Measurements from ENCODE around the gene RNF144A.
"Not testable (repeated sequence)": the region's sequence is repeated elsewhere in the genome, so short reads cannot be mapped to it uniquely, and the experiment has no call there.

Gene RNF144A

DNA sequence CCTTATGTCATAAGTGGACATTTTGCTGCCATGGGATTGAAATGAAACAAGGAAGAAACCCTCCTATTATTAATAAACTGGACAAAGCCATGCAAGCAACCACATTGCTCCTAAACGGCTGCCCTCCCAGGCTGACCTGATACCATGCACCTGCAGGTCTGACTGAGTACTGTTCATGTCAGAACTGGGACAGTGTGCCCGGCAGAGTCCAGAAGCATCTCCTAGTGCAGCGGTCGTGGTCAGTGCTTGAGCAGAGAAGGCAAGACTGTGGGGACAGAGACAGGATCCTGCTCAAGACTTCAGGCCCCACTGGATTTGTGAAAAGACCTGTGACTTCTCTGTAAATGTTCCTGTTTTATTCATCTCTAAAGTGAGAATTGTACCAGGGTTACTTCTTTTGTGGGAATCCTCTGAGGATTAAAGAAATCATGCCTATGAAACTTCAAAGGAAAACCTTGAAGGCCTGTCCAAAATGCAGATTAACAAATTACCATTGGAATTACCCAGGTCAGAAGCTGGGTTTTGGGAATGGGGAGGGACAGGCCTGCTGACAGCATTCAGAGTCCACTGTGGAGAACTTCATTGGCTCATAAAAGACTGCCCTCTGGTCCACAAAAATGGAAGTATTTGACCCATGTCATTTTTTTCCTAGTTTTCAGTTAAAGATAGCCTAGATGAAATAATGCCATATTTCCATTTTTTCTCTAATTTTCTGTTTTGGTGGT is 13.9 kb downstream of the RNF144A start:
- no peak for FAIRE-seq

GRCh38 chr2:6931753-6932152 is 14.5 kb downstream of the RNF144A start:
- no peak for FAIRE-seq

DNA sequence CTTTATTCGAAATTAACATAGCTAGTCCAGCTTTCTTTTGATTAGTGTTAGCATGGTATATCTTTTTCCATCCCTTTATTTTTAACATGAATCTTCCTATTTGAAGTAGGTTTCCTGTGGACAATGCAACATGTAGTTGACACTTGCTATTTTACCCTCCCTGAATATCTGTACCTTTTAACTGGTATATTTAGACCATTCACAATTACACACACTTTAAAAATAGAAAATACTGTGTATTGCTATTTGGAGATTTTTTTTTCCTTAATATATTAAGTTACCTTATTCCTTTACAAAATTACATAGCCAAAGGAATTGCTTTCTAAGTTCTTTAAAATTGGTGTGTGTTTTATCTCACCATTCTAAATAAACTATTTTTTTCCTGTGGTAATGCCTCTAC is 15.0 kb downstream of the RNF144A start:
- no peak for FAIRE-seq

DNA sequence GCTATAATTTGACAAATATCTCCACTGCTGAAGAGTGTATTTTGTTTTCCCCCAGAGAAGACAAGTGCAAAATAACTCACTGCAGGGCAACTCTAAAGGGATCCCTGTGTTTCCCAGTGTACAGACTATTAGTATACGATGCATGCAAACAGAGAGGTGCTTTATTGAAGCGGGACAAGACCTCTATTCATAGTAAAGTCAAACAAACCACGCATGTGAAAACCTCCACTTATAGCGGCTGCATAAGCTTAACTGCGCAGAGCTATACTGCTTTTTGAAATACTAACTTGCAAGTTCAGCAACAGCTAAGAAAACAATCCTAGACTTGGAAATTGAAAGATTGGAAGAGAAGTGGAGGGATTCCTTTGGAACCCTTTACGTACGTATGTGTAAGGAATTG is 15.6 kb downstream of the RNF144A start:
- no peak for FAIRE-seq

GRCh38 chr2:6933911-6934310 is 16.7 kb downstream of the RNF144A start:
- no peak for FAIRE-seq

DNA sequence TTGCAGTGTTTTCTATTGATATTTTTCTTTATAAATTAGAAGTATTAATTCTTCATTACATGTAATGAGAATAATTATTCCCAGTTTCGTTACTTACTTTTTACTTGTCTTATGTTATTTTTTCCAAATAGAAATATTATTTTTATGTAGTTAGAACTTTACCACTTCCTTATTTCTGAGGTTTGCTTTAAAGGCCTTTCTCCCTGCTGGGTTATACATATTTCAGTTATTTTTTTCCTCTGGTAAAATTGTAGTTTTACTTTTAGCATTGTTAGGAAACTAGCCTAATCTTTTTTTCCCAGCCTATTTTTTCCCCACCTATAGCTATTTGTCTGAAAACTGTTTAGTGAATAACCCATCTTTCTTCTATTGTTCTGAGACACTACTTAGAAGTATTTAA is 17.1 kb downstream of the RNF144A start:
- no peak for FAIRE-seq

GRCh38 chr2:6934758-6935651 is 17.8 kb downstream of the RNF144A start:
- FAIRE-seq: no peak

- not testable (repeated sequence) for FAIRE-seq
These were observed 18.4 kb downstream of the RNF144A start for GRCh38 chr2:6935652-6936020.

DNA sequence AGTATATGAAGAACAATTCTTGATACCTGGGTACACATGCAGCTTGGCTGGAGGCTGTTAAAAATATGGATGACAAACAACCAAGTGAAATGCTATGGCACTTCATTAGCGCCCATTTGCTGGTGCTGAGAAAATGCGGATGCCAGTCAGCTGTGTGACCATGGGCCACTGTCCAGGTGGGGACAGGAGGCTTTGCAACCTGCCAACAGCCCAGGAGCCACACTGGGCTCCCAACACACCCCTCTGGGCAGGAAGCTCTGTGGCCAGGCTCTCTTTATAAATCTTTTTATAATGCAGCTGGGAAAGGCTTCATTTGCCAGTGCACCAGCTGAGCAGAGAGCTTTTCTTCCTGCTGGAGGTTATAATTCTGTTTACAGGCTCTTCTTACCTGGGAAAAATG is 19.9 kb downstream of the RNF144A start:
- no peak for FAIRE-seq

- FAIRE-seq: no peak
These were observed 20.4 kb downstream of the RNF144A start for GRCh38 chr2:6937582-6937981.

DNA sequence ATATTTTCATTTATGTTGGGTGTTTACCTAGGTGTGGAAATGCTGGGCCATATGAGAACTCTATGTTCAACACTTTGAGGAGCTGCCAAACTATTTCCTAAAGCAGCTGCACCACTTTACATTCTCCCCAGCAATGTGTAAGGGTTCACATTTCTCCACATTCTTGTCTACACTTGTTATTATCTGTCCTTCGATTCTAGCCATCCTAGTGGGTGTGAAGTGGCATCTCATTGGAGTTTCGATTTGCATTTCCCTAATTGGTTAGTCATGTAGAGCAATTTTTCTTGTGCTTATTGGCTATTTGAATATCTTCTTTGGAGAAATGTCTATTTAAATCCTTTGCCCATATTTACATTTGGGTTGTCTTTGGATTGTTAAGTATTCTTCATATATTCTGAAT is 21.9 kb downstream of the RNF144A start:
- FAIRE-seq: no peak

DNA sequence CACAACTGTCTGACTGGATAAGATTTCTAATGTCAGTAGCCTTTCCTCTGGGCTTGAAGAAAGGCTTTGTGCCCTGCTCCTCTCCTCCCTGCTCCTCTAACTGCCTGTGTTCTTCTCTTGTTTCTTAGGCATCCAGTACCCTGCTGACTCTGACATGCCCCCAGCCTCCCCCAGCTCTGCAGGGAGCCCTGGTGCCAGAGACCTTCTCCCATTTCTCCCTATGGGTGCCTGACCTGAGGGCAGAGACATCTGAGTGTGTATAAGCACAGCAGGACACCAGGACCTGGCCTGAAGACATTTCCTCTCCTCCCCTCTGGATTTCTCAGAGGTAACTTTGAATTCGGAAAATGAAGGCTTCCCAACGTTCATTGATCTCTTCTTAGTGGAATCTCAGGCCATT is 23.6 kb downstream of the RNF144A start:
- no peak for FAIRE-seq

DNA sequence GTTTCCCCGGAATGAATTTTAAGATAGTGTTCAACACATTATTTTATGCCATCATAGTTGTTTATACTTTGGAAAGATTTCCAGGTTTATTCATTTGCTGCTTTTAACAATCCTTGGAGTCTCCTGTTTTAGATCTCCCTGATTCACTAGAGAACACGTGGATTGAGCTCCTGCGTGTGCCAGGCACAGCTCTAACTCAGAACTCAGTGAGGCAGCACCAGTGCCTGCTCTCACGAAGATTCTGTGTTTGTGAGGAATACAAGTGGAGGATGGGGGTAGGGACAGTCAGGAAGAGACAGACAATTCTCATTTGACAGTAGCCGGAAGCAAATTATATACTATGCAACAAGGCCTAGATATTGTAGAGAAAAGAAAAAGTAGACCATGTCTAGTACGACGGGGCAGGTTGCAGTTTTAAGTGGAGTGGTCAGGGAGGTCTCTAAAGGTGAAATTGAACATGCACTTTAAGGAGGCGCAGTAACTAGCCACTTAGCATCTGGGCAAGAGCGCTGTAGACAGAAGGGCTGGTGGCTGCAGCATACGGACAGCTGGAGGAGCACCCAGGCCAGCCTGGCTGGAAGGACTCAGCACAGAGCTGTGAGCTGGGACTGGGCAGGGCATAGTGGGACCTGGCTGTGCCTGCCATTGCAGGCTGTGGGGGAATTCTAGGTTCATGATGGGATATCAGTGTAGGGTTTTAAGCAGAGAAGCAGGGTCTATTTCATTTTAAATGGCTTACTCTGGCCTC is 24.3 kb downstream of the RNF144A start:
- no peak for FAIRE-seq

GRCh38 chr2:6942848-6943247 is 25.6 kb downstream of the RNF144A start:
- FAIRE-seq: no peak

DNA sequence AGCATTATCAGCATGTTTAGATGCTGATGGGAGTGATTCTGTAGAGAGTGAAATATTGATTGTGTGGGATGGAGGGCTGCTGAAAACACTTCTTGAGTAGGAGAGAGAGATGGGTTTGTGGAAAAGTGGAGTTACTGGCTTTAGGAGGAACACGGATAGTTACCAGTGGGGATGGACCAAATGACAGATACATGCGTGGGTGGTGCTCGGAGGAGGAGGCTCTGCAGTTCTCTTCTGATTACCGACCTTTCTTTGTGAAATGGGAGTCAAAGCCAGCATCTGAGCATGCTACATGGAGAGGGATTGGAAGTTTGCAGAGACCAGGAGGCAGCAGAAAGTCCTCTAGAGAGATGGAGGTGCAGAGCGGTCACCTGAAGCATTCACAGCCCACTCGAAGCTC is 26.3 kb downstream of the RNF144A start:
- FAIRE-seq: no peak

DNA sequence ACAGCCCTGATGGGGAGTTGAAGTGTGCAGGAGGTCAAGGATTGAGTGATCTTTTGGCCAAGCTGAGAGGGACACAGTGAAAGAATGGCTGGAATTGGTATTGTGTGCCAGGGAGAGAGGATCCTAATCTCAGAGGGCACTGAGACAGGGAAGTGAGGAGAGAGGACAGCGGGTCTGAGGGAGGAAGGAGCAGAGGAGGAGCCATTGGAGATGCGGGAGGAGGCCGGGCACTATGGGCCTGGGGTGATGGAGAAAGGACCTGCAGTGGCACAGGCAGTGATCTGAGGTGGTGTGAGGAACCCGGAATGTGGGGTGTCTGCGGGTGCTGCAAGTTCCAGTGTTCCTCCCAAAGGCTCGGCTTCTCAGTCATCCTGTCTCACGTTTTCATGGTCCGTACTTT is 26.8 kb downstream of the RNF144A start:
- no peak for FAIRE-seq

DNA sequence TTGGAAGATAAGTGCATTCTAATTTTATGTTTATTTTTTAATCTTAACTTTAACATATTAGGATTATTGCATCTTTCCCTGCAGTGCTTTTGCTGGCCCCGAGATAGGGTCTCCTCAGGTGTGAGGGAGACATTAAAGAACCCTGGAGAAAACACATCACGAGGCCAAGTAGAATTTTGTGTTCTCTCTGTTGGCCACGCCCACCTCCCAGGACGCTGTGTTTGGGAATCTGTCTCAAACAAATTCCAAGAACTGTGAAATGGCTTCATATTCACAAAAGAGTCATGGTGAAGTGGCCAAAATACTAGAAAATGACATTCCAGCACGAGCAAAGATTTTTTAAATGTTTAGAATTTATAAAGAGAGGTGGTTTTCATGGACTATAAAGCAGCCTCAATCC is 27.3 kb downstream of the RNF144A start:
- FAIRE-seq: no peak

GRCh38 chr2:6945087-6945813 is 28.0 kb downstream of the RNF144A start:
- FAIRE-seq: no peak

- FAIRE-seq: no peak
These were observed 28.6 kb downstream of the RNF144A start for GRCh38 chr2:6945821-6946220.

- FAIRE-seq: no peak
These were observed 29.5 kb downstream of the RNF144A start for GRCh38 chr2:6946722-6947121.

DNA sequence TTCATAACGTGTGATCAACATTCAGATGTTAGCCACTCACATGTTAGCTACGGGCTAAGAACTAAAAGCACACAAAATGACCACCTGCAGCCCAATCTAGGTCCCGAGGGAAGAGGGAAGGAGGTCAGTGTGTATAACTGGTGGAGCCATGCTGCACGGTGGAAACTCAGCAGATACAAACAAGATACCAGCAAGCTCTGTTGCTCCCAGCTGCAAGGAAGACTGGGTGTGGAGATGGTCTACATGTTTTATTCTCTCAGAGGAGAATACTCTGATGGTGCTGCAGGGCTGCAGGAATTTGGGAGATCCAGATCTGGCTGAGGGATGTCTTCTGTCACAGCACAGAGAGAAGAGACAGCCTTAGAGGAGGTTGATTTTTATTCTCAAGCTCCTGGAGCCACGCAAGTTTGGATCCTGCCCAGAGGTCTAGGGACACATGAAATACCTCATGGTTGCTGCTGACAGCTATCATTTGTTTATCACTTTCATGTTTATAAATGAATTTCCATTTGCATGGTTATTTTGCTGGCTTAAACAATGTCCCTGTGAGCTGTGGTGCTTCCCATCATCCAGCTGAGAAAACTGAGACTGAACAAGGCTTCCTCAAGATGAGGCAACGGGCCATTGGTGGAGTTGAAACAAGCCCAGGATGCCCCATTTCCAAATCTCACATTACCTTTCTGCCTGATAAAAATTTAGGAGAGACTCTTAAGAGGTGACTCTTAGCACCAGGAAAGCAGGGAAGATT is 30.9 kb downstream of the RNF144A start:
- no peak for FAIRE-seq

Data from colon (tissue), 2 donors.